ENCODE measurements around the gene MAML2.

Gene MAML2

GRCh38 chr11:96316869-96317268 is 26.1 kb downstream of the MAML2 start:
- no peak for DNase-seq

GRCh38 chr11:96315476-96315875 is 27.5 kb downstream of the MAML2 start:
- no peak for DNase-seq

GRCh38 chr11:96314326-96315020 is 28.5 kb downstream of the MAML2 start:
- DNase-seq, result peak; percentile 85

DNA sequence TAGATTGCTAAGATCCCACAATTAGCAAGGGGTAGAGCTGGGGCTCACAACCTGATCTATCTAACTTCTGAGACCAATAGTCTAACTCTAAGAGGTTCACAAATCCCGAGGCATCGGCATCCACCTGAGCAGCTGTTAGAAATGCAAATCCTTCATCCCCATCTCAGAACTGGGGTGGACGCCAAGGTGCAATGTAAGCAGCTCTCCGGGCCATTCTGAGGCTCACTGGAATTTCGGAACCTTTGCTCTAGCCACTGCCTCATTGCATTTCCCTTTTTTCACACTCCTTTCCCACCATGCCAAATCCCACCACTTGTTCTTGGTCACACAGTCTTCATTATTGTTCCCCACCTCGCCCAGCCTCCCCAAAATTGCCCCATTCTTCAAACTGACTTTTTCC is 29.8 kb downstream of the MAML2 start:
- DNase-seq, result no peak

DNA sequence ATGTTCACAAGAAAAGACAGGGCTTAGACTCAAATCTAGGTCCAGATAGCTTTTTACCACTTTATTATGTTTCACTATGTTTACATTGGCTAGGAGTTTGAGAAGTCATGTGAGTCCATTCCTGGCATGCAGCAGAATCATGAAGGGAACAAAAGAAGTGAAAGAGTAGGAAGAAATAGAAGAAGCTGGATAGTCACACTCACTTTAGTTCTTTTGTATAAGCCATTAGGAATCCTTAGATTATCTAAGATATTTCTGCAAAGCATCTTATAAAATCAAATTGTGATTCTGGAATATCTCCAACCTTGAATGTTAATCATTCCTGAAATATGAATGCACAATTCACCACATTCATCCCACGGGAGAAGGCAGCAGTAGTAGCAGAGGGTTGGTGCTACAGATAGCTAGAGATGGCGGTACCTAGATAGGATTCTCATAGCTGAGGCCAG is 31.9 kb downstream of the MAML2 start:
- peak; percentile 86 for DNase-seq

GRCh38 chr11:96310236-96310635 is 32.8 kb downstream of the MAML2 start:
- no peak for DNase-seq

DNA sequence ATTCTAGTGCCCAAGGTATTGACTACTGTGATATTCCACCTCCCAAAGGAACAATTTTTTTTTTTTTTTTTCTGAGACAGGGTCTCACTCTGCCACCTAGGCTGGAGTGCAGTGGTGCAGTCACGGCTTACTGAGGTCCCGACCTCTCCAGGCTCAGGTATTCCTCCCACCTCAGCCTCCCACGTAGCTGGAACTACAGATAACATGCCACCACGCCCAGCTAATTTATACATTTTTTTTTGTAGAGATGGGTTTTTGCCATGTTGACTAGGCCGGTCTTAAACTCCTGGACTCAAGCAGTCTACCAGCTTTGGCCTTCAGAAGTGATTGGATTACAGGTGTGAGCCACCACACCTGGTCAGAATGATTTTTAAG is 33.4 kb downstream of the MAML2 start:
- DNase-seq, result no peak

GRCh38 chr11:96309016-96309642 is 33.9 kb downstream of the MAML2 start:
- peak; percentile 52 for DNase-seq

- peak; percentile 94 for DNase-seq
These were observed 35.2 kb downstream of the MAML2 start for GRCh38 chr11:96307776-96308140.

DNA sequence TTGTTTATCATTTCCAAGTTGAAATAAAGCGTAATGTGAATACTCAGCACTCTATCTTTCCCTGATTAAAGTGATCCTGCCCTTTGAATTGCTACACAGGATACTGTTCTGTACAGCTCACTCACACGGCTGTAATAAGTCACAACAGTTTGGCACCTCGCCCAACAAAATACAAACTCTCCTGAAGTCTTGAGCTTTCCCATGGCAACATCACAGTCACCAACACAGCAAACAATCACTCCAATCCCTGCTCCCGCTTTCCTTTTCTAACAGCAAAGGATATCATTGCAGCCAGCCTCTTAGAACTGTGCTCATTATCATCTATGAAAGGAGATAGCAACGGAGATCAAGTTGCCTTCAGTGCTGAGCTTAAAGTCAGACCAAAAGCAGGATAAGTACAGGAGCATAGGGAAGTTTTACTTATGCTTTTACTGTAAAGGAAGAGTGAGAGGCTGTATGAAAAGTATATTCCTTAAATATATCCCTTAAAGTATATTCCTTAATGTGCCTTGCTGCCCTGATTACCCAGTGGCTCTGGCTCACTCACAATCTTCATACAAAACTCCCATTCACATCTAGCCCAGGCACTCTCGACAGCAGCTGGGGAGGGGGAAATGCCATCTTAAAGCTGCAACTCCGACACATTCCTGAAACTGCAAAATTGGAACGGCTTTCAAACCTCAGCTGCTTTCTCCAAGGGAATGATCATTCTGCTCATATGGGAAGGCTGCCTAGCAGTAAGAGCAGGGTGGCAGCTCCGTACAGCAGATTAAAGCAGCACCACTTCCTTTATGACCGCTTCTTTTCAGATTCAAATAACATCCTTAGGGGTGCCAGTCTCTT is 35.8 kb downstream of the MAML2 start:
- peak; percentile 99 for DNase-seq

DNA sequence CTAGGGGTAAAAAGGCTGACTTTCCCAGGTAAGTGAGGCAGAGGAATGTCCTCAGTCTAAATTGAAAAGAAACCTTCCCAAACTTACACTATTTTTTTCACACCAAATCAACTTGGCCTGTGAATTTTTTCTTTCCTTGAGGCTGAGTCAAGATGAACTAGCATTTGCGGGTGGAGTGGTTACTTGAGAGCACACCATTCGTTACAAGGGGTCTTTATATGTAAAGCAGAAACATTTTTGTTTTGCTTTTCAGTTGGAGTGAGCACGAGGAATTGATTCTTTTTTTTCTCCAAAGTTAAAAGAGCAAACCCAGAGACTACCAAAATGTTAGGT is 36.4 kb downstream of the MAML2 start:
- DNase-seq, result no peak

GRCh38 chr11:96306071-96306470 is 36.9 kb downstream of the MAML2 start:
- DNase-seq, result no peak

DNA sequence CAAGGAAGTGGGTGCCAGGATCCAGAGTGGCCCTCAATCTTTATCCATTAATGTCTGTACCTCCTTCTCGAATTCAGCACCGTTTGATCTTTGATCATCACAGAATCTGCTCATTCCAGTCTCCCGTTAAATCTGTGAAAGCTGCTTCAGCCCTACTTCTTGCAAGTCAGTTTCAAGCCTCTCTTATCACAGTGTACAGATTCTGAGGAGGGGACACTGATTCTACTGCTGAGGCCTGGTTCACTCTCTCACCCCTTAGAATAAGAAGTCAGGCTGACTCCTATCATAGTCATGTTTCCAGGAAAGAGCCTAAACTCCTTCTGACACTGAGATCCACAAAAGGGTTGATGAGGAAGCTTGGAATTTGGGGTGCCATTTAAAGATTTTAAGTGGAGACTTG is 39.0 kb downstream of the MAML2 start:
- DNase-seq, result no peak

GRCh38 chr11:96303064-96303463 is 39.9 kb downstream of the MAML2 start:
- DNase-seq, result peak; percentile 79

- DNase-seq, result no peak
These were observed 41.2 kb downstream of the MAML2 start for GRCh38 chr11:96301818-96302217.

- DNase-seq, result no peak
These were observed 43.7 kb downstream of the MAML2 start for GRCh38 chr11:96299155-96299888.

- no peak for DNase-seq
These were observed 47.6 kb downstream of the MAML2 start for GRCh38 chr11:96295369-96295768.

DNA sequence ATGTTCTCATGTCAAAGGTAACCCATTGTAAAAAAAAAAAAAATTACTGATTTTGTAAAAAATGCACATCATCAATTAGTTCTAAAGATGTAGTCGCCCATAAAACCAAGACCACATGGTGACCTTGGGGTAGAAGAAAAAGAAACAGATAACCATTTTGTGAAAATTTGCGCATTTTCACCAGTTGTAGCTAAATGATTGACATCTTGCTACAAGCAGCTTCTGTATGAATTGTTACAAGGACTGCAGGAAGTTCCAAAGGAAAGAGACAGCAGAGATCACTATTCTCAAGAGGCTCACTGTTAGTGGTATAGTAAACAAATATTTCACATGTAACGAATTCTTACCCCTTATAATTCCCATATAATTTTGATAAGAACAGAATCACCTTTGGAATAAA is 48.7 kb downstream of the MAML2 start:
- DNase-seq, result no peak

GRCh38 chr11:96293598-96294021 is 49.4 kb downstream of the MAML2 start:
- no peak for DNase-seq

- DNase-seq, result no peak
These were observed 49.9 kb downstream of the MAML2 start for GRCh38 chr11:96293109-96293508.

- DNase-seq, result no peak
These were observed 50.5 kb downstream of the MAML2 start for GRCh38 chr11:96292291-96293010.

DNA sequence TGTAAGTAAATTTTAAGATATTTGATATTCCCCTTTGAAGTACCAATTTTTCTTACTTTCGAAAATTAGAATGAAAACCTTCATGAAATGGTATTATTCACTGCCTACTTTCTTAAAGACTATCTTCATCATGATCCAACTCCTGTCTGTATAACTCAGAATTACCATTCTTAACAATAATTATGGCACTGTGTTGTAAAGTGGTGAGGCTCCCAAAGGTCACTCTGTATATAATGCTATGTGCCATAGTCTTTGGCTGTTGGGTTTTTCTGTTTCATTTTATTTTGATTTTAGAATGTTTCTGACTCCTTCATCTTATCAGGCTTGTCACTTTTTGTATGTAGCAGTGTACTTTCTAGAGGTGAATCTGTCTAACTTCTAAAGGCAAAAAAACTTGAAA is 52.4 kb downstream of the MAML2 start:
- DNase-seq, result no peak

GRCh38 chr11:96290031-96290430 is 53.0 kb downstream of the MAML2 start:
- no peak for DNase-seq
